Bronchial epithelial cell (primary cell): ENCODE data around the gene PLEKHA5. TPM values are rescaled to one million over a fixed set of nuclear protein-coding genes. Genes with fewer than 3 reads are reported as not detected.

Source experiments
- DNase-seq: peaks from one replicate; pipeline ENCODE4 v3.0.0-alpha.2; 2010; ENCODE audit warnings: low read depth
- FAIRE-seq: peaks from 2 replicates; lab custom pipeline; 2011; peaks lifted over from hg19 to GRCh38; lab: Jason Lieb, UNC
- H3K27me3 ChIP-seq: 2 replicates; pipeline ENCODE4 v1.5.1; 2011; ENCODE audit warnings: low read length; ENCODE audit not compliant: control insufficient read depth, insufficient read depth
- H3K36me3 ChIP-seq: 2 replicates; pipeline ENCODE4 v1.5.1; 2011; ENCODE audit warnings: low read length; ENCODE audit not compliant: control insufficient read depth, insufficient read depth
- H3K4me3 ChIP-seq: 2 replicates; pipeline ENCODE4 v1.5.1; 2011; ENCODE audit warnings: mild to moderate bottlenecking, low read depth, low read length, control low read depth
- total RNA-seq: library from RNA; depleted of rRNA; stranded (reverse); fragments of >200 nt; gene quantifications from 2 replicates; pipeline ENCODE4 v1.2.1, GENCODE V29; 2014
- TF ChIP-seq, protein P1 (sequence below): IDR thresholded peaks from 2 replicates; pipeline ENCODE4 v1.5.1; 2011; ENCODE audit warnings: mild to moderate bottlenecking, moderate library complexity, low read length, control low read depth, inconsistent platforms; ENCODE audit not compliant: insufficient read depth, severe bottlenecking

The PLEKHA5 gene
- total RNA-seq, 1 donor from 2014 or later, result 24.0 TPM

DNA sequence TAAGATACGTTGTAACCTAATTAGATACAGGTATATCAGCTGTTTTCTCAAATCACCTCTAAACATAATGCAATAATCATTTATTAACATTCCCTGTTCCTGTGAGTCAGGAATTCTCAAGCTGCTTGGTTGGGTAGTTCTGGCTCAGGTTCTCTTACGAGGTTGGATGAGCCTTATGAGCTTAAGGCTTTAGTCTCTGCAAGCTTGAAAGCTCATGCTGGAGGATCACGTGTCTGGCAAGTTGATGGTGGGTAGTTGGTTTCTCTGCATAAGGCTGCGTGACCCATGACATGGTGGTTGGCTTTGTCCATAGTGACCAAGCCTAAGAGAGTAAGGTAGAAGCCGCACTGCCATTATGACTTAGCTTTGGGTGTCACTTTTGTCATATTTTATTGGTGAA is 62.0 kb downstream of the PLEKHA5 start:
- Histone ChIP-seq H3K27me3 (no peaks in the 10 kb centered on the region), H3K36me3 (no peaks in the 10 kb centered on the region), H3K4me3 (no peak overlapping the region)
- DNase-seq (no peak), FAIRE-seq (peak; percentile 7)
- TF ChIP-seq, protein P1, sequence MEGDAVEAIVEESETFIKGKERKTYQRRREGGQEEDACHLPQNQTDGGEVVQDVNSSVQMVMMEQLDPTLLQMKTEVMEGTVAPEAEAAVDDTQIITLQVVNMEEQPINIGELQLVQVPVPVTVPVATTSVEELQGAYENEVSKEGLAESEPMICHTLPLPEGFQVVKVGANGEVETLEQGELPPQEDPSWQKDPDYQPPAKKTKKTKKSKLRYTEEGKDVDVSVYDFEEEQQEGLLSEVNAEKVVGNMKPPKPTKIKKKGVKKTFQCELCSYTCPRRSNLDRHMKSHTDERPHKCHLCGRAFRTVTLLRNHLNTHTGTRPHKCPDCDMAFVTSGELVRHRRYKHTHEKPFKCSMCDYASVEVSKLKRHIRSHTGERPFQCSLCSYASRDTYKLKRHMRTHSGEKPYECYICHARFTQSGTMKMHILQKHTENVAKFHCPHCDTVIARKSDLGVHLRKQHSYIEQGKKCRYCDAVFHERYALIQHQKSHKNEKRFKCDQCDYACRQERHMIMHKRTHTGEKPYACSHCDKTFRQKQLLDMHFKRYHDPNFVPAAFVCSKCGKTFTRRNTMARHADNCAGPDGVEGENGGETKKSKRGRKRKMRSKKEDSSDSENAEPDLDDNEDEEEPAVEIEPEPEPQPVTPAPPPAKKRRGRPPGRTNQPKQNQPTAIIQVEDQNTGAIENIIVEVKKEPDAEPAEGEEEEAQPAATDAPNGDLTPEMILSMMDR, result no peak

DNA sequence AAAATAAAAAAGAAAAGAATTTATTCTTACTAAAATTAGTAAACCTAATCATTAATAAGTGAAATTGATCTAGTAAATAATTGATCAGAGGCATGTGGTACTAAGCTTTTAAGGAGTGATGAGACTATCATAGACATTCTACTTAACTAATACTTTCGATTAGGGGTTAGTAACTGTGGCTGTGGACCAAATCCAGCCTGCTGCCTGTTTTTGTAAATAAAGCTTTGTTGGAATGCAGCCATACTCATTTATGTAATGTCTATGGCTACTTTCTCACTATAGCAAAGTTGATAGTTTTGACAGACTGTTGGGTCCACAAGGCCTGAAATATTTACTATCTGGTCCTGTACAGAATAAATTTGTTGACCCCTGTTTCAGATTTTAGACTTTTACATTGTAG is 63.2 kb downstream of the PLEKHA5 start:
- TF ChIP-seq, protein P1, result no peak
- Histone ChIP-seq H3K36me3 (no peaks in the 10 kb centered on the region), H3K27me3 (no peaks in the 10 kb centered on the region), H3K4me3 (no peak overlapping the region)
- FAIRE-seq (no peak), DNase-seq (no peak)

DNA sequence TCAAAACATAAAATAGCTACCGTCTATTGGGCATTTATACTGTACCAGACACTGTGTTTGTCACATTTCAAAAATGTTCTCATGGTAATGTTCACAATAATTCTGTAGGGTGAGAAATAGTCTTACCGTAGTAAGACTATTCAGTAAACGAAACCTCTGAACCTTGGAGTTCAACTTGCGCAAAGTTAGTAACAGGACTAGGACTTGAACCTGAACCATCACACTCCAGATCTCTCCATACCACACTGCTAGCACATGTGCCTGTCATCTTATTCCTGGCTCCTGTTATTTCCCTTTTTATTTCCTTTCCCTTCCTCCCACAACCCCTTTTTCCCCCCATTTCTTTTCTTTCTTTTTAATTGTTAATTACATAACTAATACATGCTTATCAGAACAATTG is 65.4 kb downstream of the PLEKHA5 start:
- no peaks in the 10 kb centered on the region for H3K36me3 ChIP-seq
- TF ChIP-seq, protein P1, result no peak
- no peak overlapping the region for H3K4me3 ChIP-seq
- no peaks in the 10 kb centered on the region for H3K27me3 ChIP-seq
- no peak for FAIRE-seq
- DNase-seq, result no peak

DNA sequence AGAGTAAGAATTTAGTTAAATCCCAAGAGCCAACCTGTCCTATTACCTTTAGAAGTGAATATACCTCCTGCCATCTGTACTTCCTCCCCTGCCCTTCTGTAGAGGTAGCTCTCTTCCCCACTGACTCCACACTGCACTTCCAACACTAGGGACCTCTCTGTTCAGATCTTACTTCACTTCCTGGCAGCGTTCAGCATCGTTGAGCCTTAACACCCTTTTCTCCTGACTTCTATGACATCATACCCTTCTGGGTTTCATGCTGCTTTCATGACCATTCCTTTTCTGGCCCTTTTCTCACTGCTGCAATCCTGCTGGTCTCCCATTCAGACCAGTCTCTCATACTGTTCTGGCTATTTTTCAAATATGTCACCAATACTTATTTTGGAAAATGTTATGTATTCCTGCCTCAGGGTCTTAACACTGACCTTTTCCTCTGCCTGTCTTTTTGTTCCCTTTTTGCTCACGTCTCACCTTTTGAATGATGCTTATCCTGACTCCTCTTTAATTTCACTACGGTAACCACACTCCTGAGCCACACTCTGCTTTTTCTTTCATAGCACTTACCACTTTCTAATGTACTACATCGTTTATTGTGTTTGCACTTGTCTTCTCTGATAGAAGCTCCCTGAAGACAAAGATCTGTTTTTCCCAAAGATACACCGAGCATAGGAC is 67.6 kb downstream of the PLEKHA5 start:
- DNase-seq, result no peak
- no peak overlapping the region for H3K4me3 ChIP-seq
- H3K36me3 ChIP-seq, result no peaks in the 10 kb centered on the region
- TF ChIP-seq, protein P1, result no peak
- no peak for FAIRE-seq
- H3K27me3 ChIP-seq, result no peaks in the 10 kb centered on the region

DNA sequence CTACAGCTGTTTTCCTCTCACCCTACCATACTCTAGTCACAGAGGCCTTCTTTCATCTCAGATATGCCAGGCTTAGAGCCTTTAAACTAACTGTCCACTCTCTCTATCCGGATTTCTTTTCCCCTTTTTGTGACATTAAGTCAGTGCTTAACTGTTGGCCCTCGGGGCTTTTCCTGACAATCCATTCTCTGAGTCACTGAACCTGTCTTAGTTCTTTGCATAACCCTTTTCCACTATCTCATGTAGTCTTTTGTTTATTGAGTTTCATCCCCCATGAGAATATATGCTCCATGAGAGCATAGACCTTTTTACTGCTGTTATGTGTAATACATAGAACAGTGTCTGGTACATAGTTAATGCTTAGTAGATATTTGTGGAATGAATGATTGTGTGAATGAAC is 68.7 kb downstream of the PLEKHA5 start:
- TF ChIP-seq, protein P1, result no peak
- Histone ChIP-seq H3K4me3 (no peak overlapping the region), H3K36me3 (no peaks in the 10 kb centered on the region), H3K27me3 (no peaks in the 10 kb centered on the region)
- peak; percentile 82 for DNase-seq
- no peak for FAIRE-seq

DNA sequence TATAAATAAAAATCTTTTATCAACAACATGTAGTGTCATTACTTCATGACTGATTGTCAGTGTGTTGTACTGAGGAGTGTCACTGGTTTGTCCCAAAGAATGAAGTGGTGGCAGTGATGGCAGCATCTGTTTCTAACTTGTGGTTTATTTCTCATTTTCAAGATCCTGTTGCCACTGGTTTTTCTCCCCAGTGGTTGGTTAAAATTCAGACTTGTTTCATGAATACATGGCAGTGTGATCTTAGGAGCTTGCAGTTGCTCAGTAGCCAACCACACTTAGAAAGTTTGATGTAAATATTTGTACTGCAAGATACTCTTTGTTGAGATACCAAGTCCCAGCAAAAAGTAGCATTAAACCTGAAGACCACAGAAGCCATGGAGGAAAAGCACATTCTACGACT is 69.8 kb downstream of the PLEKHA5 start:
- TF ChIP-seq, protein P1, result no peak
- DNase-seq, result no peak
- Histone ChIP-seq H3K4me3 (no peak overlapping the region), H3K27me3 (no peaks in the 10 kb centered on the region), H3K36me3 (no peaks in the 10 kb centered on the region)
- FAIRE-seq, result no peak
